ENCODE measurements around the gene TAF12.
A peak's percentile ranks its signal among the peaks of the same experiment; 100 is the strongest.
"Not testable (repeated sequence)": the region's sequence is repeated elsewhere in the genome, so short reads cannot be mapped to it uniquely, and the experiment has no call there.

Gene TAF12, protein sequence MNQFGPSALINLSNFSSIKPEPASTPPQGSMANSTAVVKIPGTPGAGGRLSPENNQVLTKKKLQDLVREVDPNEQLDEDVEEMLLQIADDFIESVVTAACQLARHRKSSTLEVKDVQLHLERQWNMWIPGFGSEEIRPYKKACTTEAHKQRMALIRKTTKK

DNA sequence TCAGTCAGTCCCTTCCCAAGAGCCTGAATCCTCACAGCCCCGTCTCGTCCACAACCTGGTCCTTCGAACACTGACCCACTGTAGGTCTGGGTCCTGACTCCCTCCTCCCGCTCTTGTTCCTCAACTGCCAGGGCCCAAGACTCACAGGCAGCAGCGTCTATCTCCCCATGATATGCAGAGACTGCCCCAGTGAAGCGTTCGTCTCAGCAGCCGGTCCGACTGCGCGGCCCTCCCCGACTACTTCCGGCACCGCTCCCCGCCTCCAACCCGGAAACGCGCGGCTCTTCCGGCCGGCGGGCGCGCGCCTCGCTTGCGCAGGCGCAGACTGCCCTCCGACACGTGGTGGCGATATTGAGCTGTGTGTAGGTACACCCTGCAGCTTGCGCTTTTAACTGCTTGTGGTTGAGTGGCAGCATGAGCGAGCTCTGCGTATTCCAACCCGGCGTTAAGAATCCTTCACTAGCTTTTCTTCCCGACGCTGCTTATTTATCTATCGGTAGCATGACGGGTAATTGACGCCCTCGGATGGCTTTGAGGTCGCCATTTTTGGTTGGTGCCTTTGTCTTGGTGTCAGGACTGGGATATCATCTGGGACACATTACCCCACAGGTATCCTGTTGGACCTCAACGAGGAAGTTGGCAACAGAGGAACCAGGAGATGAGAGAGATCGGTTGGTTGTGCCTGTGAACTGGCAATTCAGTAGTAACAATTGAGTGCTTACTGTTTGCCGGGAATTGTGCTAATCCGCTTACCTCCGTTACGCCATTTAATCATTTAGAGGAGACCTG lies at the start of gene TAF12:
Gene TAF12 (minus strand): TSS at position 221 of the 789 bp plus-strand sequence. CDS start 20,986 bp downstream, outside the sequence.
- peaks cover 13% of the 10 kb centered on the region for H3K4me1 ChIP-seq (ENCODE audit: control insufficient read depth, low read depth, low read length)
- peak within 1 kb of the TSS; percentile 91 for H3K4me3 ChIP-seq (ENCODE audit: low read length)
- no peaks in the 10 kb centered on the region for H3K36me3 ChIP-seq (ENCODE audit: control insufficient read depth, low read depth, low read length)
- H3K27me3 ChIP-seq (ENCODE audit: control insufficient read depth, insufficient read depth, low read length) = no peaks in the 10 kb centered on the region
- peak within 1 kb of the TSS; percentile 83 for H3K9ac ChIP-seq (ENCODE audit: low read length)
- H3K27ac ChIP-seq (ENCODE audit: low read length) = peak within 1 kb of the TSS; percentile 88
- no peaks in the 10 kb centered on the region for H3K9me3 ChIP-seq (ENCODE audit: control insufficient read depth, low read depth, low read length)

DNA sequence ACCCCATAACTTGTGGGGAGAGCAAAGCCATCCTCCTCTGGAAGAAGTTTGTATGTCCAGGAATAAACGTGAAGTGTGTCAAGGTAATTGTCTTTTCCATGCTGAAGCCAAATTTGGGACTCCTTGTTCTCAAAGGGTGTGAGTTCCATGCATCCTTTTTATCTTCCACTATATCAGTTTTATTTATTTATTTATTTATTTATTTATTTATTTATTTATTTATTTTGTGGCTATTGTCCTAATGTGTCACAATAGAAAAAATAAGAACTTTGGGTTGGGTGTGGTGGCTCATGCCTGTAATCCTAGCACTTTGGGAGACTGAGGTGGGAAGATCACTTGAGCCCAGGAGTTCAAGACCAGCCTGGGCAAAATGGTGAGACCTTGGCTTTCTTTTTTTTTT lies 48.8 kb upstream of the TAF12 start:
- not testable (repeated sequence) for H3K9ac ChIP-seq (ENCODE audit: low read length); H3K27ac ChIP-seq (ENCODE audit: low read length); H3K9me3 ChIP-seq (ENCODE audit: control insufficient read depth, low read depth, low read length); H3K27me3 ChIP-seq (ENCODE audit: control insufficient read depth, insufficient read depth, low read length); H3K4me3 ChIP-seq (ENCODE audit: low read length); H3K4me1 ChIP-seq (ENCODE audit: control insufficient read depth, low read depth, low read length)
- peaks cover 27% of the 10 kb centered on the region for H3K36me3 ChIP-seq (ENCODE audit: control insufficient read depth, low read depth, low read length)

DNA sequence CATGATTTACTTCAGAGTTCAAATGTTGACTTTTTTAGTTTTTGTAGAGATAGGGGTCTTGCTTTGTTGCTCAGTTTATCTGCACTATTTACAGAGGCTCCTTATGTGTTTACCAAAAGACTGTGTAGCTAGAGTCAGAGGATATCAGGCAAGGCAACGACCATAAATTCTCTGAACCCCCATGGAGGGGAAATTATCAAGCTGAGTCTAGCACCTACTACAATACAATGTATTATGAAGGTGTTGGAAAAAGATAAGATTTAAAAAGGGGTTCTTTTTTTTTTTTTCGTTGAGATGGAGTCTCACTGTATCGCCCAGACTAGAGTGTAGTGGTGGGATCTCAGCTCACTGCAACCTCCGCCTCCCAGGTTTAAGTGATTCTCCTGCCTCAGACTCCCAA lies 42.1 kb upstream of the TAF12 start:
- Histone ChIP-seq H3K27me3 (ENCODE audit: control insufficient read depth, insufficient read depth, low read length) (no peaks in the 10 kb centered on the region), H3K36me3 (ENCODE audit: control insufficient read depth, low read depth, low read length) (peaks cover 25% of the 10 kb centered on the region), H3K27ac (ENCODE audit: low read length) (no peak overlapping the region), H3K9me3 (ENCODE audit: control insufficient read depth, low read depth, low read length) (no peaks in the 10 kb centered on the region), H3K9ac (ENCODE audit: low read length) (no peak overlapping the region), H3K4me3 (ENCODE audit: low read length) (no peak overlapping the region), H3K4me1 (ENCODE audit: control insufficient read depth, low read depth, low read length) (no peaks in the 10 kb centered on the region)

DNA sequence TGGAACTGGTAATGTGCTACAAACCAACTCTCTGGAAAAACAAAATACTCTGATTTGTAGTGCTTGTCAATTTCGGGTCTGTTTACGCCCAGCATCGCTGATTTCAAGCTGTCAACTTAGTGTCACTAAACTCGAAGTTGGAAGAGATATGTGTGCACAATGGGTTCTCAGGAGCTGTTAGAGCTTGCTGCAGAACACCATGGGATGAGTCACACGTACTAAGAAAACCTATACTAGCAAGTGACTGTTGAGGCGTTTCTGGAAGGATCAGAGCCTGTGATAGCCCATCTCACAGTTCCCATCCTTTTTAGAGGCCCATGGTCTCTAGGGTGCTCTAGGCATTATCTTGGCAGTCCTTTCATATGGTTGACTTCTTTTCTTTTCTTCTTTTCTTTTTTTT lies 40.0 kb upstream of the TAF12 start:
- Histone ChIP-seq H3K9me3 (ENCODE audit: control insufficient read depth, low read depth, low read length) (no peaks in the 10 kb centered on the region), H3K4me1 (ENCODE audit: control insufficient read depth, low read depth, low read length) (no peaks in the 10 kb centered on the region), H3K9ac (ENCODE audit: low read length) (no peak overlapping the region), H3K36me3 (ENCODE audit: control insufficient read depth, low read depth, low read length) (peaks cover 25% of the 10 kb centered on the region), H3K27me3 (ENCODE audit: control insufficient read depth, insufficient read depth, low read length) (no peaks in the 10 kb centered on the region), H3K4me3 (ENCODE audit: low read length) (no peak overlapping the region), H3K27ac (ENCODE audit: low read length) (no peak overlapping the region)

DNA sequence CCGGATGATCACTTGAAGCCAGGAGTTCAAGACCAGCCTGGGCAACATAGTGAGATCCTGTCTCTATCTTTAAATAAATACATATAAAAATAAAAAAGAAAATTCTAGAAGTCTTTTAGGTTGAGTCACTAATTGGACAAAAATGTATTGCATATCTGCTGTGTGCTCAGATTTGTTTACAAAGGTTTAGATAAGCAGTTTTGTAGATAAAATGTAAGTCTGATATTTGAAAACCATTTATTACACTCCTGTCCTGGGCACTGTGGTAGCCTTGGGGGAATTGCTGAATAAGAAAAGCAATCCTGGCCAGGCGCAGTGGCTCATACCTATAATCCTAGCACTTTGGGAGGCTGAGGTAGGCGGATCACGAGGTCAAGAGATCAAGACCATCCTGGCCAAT lies 37.3 kb upstream of the TAF12 start:
- Histone ChIP-seq H3K27ac (ENCODE audit: low read length) (no peak overlapping the region), H3K36me3 (ENCODE audit: control insufficient read depth, low read depth, low read length) (peaks cover 16% of the 10 kb centered on the region), H3K9ac (ENCODE audit: low read length) (no peak overlapping the region), H3K27me3 (ENCODE audit: control insufficient read depth, insufficient read depth, low read length) (no peaks in the 10 kb centered on the region), H3K4me1 (ENCODE audit: control insufficient read depth, low read depth, low read length) (no peaks in the 10 kb centered on the region), H3K4me3 (ENCODE audit: low read length) (no peak overlapping the region), H3K9me3 (ENCODE audit: control insufficient read depth, low read depth, low read length) (no peaks in the 10 kb centered on the region)

DNA sequence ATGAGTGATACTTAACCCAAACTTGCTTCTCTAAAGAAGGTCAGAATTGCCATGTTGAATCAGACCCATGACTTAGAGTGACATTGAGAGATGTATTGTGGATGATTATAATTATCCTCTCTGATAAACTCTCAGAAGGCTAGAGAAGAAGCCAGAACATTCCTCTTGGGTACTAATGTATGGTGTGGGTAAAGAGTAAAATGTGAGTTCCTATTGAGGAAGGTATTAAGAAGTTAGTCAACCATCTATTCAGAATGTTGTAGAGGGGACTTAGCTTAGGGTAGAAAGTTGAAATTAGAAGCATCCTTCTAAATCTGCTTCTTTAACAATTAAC lies 33.0 kb upstream of the TAF12 start:
- H3K9me3 ChIP-seq (ENCODE audit: control insufficient read depth, low read depth, low read length) = no peaks in the 10 kb centered on the region
- no peaks in the 10 kb centered on the region for H3K36me3 ChIP-seq (ENCODE audit: control insufficient read depth, low read depth, low read length)
- H3K9ac ChIP-seq (ENCODE audit: low read length) = no peak overlapping the region
- H3K4me3 ChIP-seq (ENCODE audit: low read length) = no peak overlapping the region
- no peaks in the 10 kb centered on the region for H3K4me1 ChIP-seq (ENCODE audit: control insufficient read depth, low read depth, low read length)
- H3K27me3 ChIP-seq (ENCODE audit: control insufficient read depth, insufficient read depth, low read length) = no peaks in the 10 kb centered on the region
- no peak overlapping the region for H3K27ac ChIP-seq (ENCODE audit: low read length)

DNA sequence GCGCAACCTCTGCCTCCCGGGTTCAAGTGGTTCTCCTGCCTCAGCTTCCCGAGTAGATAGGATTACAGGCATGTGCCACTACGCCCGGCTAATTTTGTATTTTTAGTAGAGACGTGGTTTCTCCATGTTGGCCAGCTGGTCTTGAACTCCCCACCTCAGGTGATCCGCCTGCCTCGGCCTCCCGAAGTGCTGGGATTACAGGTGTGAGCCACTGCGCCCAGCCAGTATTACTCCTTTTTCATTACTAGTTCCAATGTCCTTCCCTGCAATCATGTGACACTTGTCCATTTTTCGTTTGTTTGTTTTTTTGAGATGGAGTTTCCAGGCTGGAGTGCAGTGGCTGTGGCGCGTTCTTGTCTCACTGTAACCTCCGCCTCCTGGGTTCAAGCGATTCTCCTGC lies 30.1 kb upstream of the TAF12 start:
- H3K36me3 ChIP-seq (ENCODE audit: control insufficient read depth, low read depth, low read length); H3K4me1 ChIP-seq (ENCODE audit: control insufficient read depth, low read depth, low read length); H3K27me3 ChIP-seq (ENCODE audit: control insufficient read depth, insufficient read depth, low read length); H3K9ac ChIP-seq (ENCODE audit: low read length); H3K4me3 ChIP-seq (ENCODE audit: low read length); H3K27ac ChIP-seq (ENCODE audit: low read length); H3K9me3 ChIP-seq (ENCODE audit: control insufficient read depth, low read depth, low read length): not testable (repeated sequence)

DNA sequence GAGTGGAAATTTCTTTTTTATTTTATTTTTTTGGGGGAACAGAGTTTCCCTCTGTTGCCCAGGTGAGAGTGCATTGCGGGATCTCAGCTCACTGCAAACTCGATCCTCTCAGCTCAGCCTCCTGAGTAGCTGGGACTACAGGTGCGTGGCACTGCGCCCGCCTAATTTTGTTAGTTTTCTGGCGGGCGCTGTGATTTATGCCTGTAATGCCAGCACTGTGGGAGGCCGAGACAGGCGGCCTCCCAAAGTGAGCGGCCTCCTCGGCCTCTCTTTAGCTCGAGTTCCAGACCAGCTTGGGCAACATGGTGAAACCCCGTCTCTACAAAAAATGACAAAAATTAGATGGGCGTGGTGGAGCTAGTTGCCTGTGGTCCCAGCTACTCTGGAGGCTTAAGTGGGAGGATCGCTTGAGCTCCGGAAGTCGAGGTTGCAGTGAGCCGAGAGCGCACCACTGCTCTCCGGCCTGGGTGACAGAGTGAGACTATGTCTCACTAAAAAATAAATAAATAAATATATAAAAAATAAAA lies 28.4 kb upstream of the TAF12 start:
- H3K9me3 ChIP-seq (ENCODE audit: control insufficient read depth, low read depth, low read length) = no peaks in the 10 kb centered on the region
- no peak overlapping the region for H3K4me3 ChIP-seq (ENCODE audit: low read length)
- no peak overlapping the region for H3K27ac ChIP-seq (ENCODE audit: low read length)
- no peaks in the 10 kb centered on the region for H3K27me3 ChIP-seq (ENCODE audit: control insufficient read depth, insufficient read depth, low read length)
- H3K36me3 ChIP-seq (ENCODE audit: control insufficient read depth, low read depth, low read length) = no peaks in the 10 kb centered on the region
- H3K9ac ChIP-seq (ENCODE audit: low read length) = no peak overlapping the region
- H3K4me1 ChIP-seq (ENCODE audit: control insufficient read depth, low read depth, low read length) = peaks cover 5% of the 10 kb centered on the region

DNA sequence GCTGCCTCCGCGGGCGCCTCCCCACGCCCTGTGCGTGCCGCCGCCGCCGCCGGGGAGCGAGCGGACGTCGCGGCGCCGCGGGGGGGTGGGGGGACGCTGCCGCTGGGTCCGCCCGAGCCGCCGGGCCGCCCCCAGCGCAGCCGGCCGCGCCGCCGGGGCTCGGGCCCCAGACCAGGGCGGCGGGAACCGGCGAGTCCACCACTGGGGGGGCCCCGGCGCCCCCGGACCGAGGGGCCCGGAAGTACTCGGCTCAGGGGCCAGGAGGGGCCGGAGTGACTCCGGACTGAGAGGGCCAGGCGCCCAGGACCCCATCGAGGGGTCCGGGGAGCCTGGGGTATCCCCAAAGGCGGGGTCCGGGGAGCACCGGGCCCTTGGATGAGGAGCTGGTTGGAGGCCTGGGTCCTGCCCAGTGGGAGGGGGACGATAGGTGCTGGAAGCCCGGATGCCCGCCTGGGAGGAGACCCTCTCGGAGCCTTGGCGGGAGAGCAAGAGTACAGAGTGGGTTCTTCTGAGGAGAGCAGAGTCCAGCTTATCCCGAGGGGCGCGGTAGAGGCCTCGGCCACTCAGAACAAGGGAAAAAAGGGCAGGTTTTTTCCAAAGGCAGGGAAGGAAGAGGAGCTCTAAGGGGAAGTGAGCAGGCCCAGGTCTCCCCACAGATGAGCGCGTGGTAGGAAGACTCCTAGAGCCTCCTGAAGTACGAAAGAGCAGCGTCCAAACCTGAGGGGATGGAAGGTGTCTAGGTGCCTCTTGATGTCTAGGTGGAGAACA lies 26.3 kb upstream of the TAF12 start:
- peaks cover 8% of the 10 kb centered on the region for H3K4me1 ChIP-seq (ENCODE audit: control insufficient read depth, low read depth, low read length)
- H3K9me3 ChIP-seq (ENCODE audit: control insufficient read depth, low read depth, low read length) = no peaks in the 10 kb centered on the region
- H3K36me3 ChIP-seq (ENCODE audit: control insufficient read depth, low read depth, low read length) = no peaks in the 10 kb centered on the region
- H3K27ac ChIP-seq (ENCODE audit: low read length) = peak overlapping the region; percentile 96
- H3K9ac ChIP-seq (ENCODE audit: low read length) = peak overlapping the region; percentile 97
- peak overlapping the region; percentile 87 for H3K4me3 ChIP-seq (ENCODE audit: low read length)
- no peaks in the 10 kb centered on the region for H3K27me3 ChIP-seq (ENCODE audit: control insufficient read depth, insufficient read depth, low read length)

DNA sequence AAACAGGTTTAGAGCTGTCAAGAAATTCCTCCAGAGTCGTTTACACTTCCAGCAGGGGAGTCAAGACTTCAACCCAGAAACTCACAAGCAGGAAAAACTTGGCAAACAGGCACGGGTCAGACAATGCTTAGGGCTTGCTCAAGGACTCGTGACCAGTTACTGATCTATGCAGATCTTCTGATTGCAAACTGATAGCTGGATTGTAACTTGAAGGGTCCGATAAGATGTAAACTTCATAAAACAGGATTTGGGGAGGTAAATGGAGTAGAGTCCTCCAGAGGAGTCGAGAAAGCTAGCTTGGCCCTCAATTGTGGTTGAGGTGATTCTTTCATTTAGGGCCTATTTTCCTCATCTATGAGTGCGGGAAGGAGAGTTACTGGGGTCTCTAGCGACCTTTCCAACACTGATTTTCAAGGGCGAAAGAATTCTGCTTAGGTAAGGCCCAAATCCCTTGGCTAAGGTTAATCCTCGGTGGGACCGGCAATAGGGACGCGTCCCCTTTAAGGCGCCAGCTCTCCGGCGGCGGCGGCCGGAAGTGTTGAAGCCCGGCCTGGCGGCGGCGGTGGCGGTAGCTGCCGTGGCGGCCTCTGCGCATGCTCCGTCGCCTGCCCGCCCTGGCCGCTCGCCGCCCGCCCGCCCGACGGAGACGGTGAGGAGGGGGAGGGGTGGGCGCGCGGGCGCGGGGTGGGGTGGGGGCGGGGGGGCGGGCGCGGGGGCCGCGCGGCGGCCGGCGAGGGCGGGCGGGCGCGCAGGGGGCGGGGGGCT lies 25.5 kb upstream of the TAF12 start, which contains the start of gene GMEB1:
Gene GMEB1 (plus strand): TSS at position 594 of the 765 bp plus-strand sequence. CDS start 14,829 bp downstream, outside the sequence.
- peaks cover 12% of the 10 kb centered on the region for H3K4me1 ChIP-seq (ENCODE audit: control insufficient read depth, low read depth, low read length)
- H3K27me3 ChIP-seq (ENCODE audit: control insufficient read depth, insufficient read depth, low read length) = no peaks in the 10 kb centered on the region
- peak within 1 kb of the TSS; percentile 96 for H3K27ac ChIP-seq (ENCODE audit: low read length)
- peak within 1 kb of the TSS; percentile 87 for H3K4me3 ChIP-seq (ENCODE audit: low read length)
- peak within 1 kb of the TSS; percentile 97 for H3K9ac ChIP-seq (ENCODE audit: low read length)
- no peaks in the 10 kb centered on the region for H3K9me3 ChIP-seq (ENCODE audit: control insufficient read depth, low read depth, low read length)
- H3K36me3 ChIP-seq (ENCODE audit: control insufficient read depth, low read depth, low read length) = no peaks in the 10 kb centered on the region

DNA sequence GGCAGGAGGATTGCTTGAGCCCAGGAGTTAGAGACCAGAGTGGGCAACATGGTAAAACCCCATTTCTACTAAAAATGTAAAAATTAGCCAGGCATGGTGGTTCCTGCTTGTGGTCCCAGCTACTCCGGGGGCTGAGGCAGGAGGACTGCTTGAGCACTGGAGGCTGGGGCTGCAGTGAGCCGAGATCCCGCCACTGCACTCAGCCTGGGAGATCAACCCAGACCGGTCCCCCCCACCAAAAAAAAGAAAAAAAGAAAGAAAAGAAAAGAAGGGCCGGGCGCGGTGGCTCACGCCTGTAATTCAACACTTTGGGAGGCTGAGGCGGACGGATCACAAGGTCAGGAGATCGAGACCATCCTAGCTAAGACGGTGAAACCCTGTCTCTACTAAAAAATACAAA lies 23.9 kb upstream of the TAF12 start:
- Histone ChIP-seq H3K27ac (ENCODE audit: low read length) (no peak overlapping the region), H3K4me3 (ENCODE audit: low read length) (no peak overlapping the region), H3K27me3 (ENCODE audit: control insufficient read depth, insufficient read depth, low read length) (no peaks in the 10 kb centered on the region)

More for the DNA sequence above, 23.9 kb upstream of the TAF12 start:
- peaks cover 12% of the 10 kb centered on the region for H3K4me1 ChIP-seq (ENCODE audit: control insufficient read depth, low read depth, low read length)
- H3K36me3 ChIP-seq (ENCODE audit: control insufficient read depth, low read depth, low read length) = no peaks in the 10 kb centered on the region
- no peaks in the 10 kb centered on the region for H3K9me3 ChIP-seq (ENCODE audit: control insufficient read depth, low read depth, low read length)
- H3K9ac ChIP-seq (ENCODE audit: low read length) = no peak overlapping the region
